ENCODE measurements around the gene SOHLH2.

Gene SOHLH2

DNA sequence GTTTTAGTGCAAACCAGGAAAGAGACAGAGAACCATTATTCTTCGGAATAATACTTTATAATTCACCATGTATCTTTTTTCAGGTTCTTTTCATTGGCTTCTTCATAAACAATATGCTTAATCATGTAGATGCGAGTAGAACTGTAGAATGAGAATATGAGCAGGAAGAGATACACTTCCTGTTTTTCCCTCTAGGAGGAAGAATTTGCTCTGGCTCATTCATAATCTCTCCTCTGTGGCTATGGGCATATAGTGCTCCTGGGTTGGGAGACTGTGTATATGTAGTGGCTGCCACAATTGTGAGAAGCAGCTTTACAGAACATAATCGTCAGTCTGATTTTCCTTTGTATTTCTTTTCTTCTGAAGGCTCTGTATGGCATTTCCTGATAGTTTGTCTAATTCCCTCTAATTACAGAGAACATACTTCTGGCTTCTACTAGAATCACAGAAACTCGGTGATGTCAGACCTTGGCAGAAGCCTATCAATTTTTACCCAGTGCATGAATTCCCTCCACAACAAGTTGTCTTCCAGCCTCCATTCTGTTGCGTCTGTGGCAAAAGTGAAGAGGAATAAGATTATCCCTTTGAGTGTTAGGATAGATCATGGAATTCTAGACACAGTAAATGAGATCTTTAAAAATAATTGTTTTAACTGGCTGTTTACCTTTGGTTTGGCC is 80.3 kb downstream of the SOHLH2 start:
- peaks cover 0 to 11% of the 10 kb centered on the region in 2 donors for H3K27me3 Mint-ChIP-seq
- H3K4me3 Mint-ChIP-seq = no peak overlapping the region
- no peak for DNase-seq
- H3K4me1 Mint-ChIP-seq (ENCODE audit: low read depth in 2 of 2) = no peaks in the 10 kb centered on the region
- no peak overlapping the region for H3K27ac Mint-ChIP-seq
- H3K36me3 Mint-ChIP-seq (ENCODE audit: insufficient read depth) = no peaks in the 10 kb centered on the region
- no peak for ATAC-seq (replicated peaks)
- peaks cover 0 to 2% of the 10 kb centered on the region in 2 donors for H3K9me3 Mint-ChIP-seq

DNA sequence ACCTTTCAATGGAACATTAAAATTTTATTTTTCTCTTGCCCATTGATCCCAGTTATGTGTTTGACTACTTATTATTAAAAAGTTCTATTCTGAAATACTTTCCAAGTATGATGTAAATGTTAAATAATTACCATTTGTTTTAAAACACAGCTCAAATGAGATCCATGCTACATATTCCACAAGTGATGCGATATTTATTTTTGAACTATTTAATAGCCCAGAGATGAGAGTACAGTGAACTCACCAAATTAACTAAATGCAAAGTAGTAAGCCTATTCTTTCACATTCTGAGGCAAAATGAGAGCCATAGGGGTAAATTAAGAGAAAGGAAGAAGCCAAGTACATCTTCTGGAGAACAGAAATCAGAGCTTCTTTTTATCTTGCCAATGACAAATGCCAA is 82.0 kb downstream of the SOHLH2 start:
- no peak overlapping the region for H3K4me3 Mint-ChIP-seq
- H3K36me3 Mint-ChIP-seq (ENCODE audit: insufficient read depth) = no peaks in the 10 kb centered on the region
- peaks cover 0 to 2% of the 10 kb centered on the region in 2 donors for H3K9me3 Mint-ChIP-seq
- H3K27ac Mint-ChIP-seq = no peak overlapping the region
- DNase-seq (no peak), ATAC-seq (replicated peaks) (no peak)
- H3K4me1 Mint-ChIP-seq (ENCODE audit: low read depth in 2 of 2) = no peaks in the 10 kb centered on the region
- peaks cover 0 to 11% of the 10 kb centered on the region in 2 donors for H3K27me3 Mint-ChIP-seq

DNA sequence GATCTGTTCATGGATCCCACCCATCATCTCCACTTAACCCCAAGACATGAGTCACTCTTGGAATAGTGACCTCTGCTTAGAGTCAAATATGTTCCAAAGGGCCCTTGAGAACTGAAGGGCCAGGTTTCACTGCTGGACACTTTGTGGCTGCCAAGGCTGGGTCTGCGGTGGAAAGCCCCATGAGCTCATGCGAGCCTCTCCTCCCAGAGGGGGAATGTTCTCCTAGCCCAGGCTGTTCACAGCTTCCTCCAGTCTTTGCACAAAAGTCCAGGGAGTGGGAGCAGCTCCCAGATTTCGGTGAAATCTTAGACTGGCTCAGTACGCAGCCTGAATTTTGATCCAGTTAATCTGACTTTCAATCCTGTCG is 82.4 kb downstream of the SOHLH2 start:
- H3K9me3 Mint-ChIP-seq = peaks cover 0 to 2% of the 10 kb centered on the region in 2 donors

DNA sequence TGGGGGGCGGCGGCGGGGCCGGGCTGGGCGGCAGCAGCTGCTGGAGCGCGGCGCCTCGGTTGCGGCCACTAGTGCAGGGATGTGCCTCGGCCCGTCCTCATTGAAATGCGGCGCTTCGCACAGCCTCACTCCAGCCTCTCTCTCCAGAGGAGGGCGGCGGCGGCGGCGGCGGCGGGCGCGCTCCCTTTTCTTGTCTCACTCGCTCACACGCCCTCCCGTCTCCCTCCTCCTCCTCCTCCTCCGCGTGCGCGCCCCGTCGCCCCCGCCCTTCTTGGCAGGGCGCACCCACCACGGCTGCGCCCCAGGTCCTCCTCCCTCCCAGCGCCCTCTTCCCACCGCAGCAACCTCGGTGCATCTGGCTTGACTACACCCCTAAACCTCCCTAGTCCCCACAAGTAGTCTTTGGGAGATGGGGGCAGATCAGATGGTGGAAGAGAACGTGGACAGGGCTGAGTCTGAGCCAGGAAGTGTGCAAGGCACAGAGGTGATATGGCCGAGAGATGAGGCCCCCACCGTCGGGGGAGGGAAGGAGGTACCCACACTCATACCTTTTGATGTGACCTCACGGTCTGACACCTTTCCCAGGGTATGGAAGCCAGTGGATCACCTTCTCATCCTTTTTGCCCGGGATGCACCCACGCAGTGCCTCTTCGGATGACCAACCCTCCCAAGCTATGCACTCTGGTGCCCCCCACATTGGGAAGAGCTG is 83.0 kb downstream of the SOHLH2 start, which contains the start of gene DCLK1:
TSS of gene DCLK1 (minus strand) at position 161 of the 709 bp plus-strand sequence.
- H3K9me3 Mint-ChIP-seq = peaks cover 0 to 2% of the 10 kb centered on the region in 2 donors
- H3K4me3 Mint-ChIP-seq = no peak within 1 kb of the TSS
- ATAC-seq (replicated peaks) (no peak), DNase-seq (no peak)
- no peaks in the 10 kb centered on the region for H3K4me1 Mint-ChIP-seq (ENCODE audit: low read depth in 2 of 2)
- H3K36me3 Mint-ChIP-seq (ENCODE audit: insufficient read depth) = no peaks in the 10 kb centered on the region
- no peak within 1 kb of the TSS for H3K27ac Mint-ChIP-seq
- peaks cover 0 to 11% of the 10 kb centered on the region in 2 donors for H3K27me3 Mint-ChIP-seq

More for the DNA sequence above, 82.4 kb downstream of the SOHLH2 start:
- DNase-seq (no peak), ATAC-seq (replicated peaks) (no peak)
- H3K27ac Mint-ChIP-seq = no peak overlapping the region
- peaks cover 0 to 11% of the 10 kb centered on the region in 2 donors for H3K27me3 Mint-ChIP-seq
- no peak overlapping the region for H3K4me3 Mint-ChIP-seq
- no peaks in the 10 kb centered on the region for H3K4me1 Mint-ChIP-seq (ENCODE audit: low read depth in 2 of 2)
- no peaks in the 10 kb centered on the region for H3K36me3 Mint-ChIP-seq (ENCODE audit: insufficient read depth)

DNA sequence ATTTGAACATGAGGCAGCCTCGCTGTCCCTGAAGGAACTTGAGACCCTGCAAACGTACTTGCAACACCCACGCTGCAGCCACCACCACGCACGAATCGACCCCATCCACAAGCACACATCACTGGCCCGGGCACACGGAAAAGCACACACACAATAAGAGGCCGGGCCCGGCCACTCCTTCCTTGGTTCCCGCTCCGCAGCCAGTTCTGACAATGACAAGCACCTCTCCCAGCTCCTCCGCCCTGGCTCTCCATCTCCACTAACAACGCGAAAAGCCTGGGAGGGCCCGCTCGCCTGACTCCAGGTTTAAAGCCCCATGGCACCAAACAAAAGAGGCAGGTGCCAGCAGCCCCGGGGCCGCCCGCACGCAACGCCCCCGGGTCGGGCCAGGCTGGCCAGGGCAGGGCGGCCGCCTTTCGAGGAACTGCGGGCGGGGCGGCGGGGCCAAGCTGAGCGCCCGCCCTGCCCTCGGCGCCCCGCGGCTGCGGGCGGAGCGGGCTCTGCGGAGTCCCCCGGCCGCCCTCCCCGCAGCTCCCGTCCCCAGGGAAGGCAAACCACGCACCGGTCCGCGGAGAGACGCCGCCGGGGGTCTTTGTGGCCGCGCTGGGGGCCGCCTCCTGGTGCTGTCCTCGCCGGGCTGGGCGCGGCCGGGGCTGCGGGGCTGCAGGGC is 83.7 kb downstream of the SOHLH2 start:
- no peak for ATAC-seq (replicated peaks)
- no peak overlapping the region for H3K27ac Mint-ChIP-seq
- no peak overlapping the region for H3K4me3 Mint-ChIP-seq
- H3K27me3 Mint-ChIP-seq = peaks cover 0 to 11% of the 10 kb centered on the region in 2 donors
- peaks cover 0 to 4% of the 10 kb centered on the region in 2 donors for H3K9me3 Mint-ChIP-seq
- DNase-seq = no peak
- no peaks in the 10 kb centered on the region for H3K4me1 Mint-ChIP-seq (ENCODE audit: low read depth in 2 of 2)
- H3K36me3 Mint-ChIP-seq (ENCODE audit: insufficient read depth) = no peaks in the 10 kb centered on the region

DNA sequence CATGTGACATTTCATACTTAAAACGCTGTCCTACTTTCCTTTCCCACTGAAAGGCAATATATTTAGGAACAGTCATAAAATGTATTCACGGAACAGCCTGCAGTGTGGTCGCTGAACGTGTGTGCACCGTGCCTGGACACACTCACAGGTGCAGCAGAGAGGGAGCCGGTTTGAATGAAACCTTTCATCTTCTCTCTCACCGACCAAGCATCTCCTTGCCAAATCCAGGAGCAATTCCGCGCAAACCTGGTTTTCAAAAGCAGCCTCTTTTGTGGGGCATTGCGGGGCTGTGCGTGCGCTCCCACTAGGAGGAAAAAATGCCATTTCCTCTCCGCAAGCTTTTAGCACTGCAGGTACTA is 84.2 kb downstream of the SOHLH2 start:
- DNase-seq = no peak
- H3K9me3 Mint-ChIP-seq = peaks cover 0 to 4% of the 10 kb centered on the region in 2 donors
- no peaks in the 10 kb centered on the region for H3K4me1 Mint-ChIP-seq (ENCODE audit: low read depth in 2 of 2)
- H3K27ac Mint-ChIP-seq = no peak overlapping the region
- no peaks in the 10 kb centered on the region for H3K36me3 Mint-ChIP-seq (ENCODE audit: insufficient read depth)
- H3K27me3 Mint-ChIP-seq = peaks cover 0 to 11% of the 10 kb centered on the region in 2 donors
- ATAC-seq (replicated peaks) = no peak
- no peak overlapping the region for H3K4me3 Mint-ChIP-seq

DNA sequence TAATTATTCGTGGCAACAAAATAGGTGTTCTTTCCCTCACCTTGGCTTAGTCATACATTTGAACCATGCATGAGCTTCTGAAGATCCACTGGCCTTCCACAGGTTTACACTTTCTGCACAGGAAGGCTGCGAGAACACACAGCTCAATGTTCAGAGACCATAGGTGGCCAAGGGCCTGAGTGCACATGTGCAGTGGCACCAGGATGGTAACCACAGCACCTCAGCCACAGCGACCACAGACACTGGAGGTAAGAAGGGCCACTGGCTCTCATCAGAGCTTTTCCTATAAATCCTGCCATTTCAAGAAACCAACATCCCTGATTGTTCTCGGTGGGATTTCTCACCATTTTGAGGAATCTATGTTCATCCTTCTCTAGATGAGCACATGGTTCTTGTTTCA is 84.8 kb downstream of the SOHLH2 start:
- no peak overlapping the region for H3K4me3 Mint-ChIP-seq
- H3K9me3 Mint-ChIP-seq = peaks cover 3 to 5% of the 10 kb centered on the region in 2 donors
- ATAC-seq (replicated peaks) (no peak), DNase-seq (no peak)
- H3K36me3 Mint-ChIP-seq (ENCODE audit: insufficient read depth) = no peaks in the 10 kb centered on the region
- peaks cover 0 to 11% of the 10 kb centered on the region in 2 donors for H3K27me3 Mint-ChIP-seq
- H3K27ac Mint-ChIP-seq = no peak overlapping the region
- no peaks in the 10 kb centered on the region for H3K4me1 Mint-ChIP-seq (ENCODE audit: low read depth in 2 of 2)

DNA sequence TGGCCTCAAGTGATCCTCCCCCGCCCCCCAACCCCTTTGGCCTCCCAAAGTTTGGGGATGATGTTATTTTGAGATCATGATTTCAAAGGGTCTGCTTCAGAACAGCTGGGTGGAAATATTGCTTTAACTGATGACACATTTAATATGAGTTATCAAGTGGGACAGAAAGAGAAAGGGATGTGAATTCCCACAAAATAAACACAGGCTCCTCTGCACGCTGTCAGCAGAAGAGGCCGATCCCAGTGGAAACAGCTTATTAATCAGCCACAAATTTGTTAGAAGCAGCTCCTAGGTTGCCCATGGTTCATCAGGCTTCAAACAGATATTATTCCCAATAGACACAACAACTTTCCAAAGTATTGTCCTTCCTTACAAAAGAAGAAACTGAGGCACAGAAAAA is 87.9 kb downstream of the SOHLH2 start:
- Mint-ChIP-seq H3K4me3 (no peak overlapping the region), H3K9me3 (peaks cover 5 to 9% of the 10 kb centered on the region in 2 donors)
- DNase-seq = no peak

DNA sequence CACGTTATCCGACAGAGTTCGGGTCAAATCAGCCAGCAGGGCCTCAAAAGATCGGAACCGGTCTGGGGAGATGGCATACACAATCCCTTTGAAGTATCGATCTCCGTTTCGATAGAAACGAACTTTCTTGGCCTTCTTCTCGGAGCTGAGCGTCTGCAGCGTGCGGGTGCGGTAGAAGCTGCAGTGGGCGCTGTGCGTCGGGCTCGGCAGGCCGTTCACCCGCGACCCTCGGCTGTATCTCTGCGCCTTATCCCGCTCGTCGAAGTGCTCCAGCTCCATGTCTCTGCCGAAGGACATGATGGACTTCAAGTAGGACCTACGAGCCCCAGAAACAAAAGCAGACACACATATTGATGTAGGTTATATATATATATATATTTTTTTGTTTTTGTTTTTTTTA is 88.5 kb downstream of the SOHLH2 start:
- H3K27me3 Mint-ChIP-seq = peaks cover 0 to 11% of the 10 kb centered on the region in 2 donors
- H3K4me3 Mint-ChIP-seq = no peak overlapping the region
- ATAC-seq (replicated peaks) = no peak
- no peak for DNase-seq
- peaks cover 5 to 9% of the 10 kb centered on the region in 2 donors for H3K9me3 Mint-ChIP-seq
- H3K27ac Mint-ChIP-seq = no peak overlapping the region
- H3K4me1 Mint-ChIP-seq (ENCODE audit: low read depth in 2 of 2) = no peaks in the 10 kb centered on the region
- no peaks in the 10 kb centered on the region for H3K36me3 Mint-ChIP-seq (ENCODE audit: insufficient read depth)

More for the DNA sequence above, 87.9 kb downstream of the SOHLH2 start:
- no peak for ATAC-seq (replicated peaks)
- H3K36me3 Mint-ChIP-seq (ENCODE audit: insufficient read depth) = no peaks in the 10 kb centered on the region
- H3K27me3 Mint-ChIP-seq = peaks cover 0 to 11% of the 10 kb centered on the region in 2 donors
- no peak overlapping the region for H3K27ac Mint-ChIP-seq
- H3K4me1 Mint-ChIP-seq (ENCODE audit: low read depth in 2 of 2) = no peaks in the 10 kb centered on the region

DNA sequence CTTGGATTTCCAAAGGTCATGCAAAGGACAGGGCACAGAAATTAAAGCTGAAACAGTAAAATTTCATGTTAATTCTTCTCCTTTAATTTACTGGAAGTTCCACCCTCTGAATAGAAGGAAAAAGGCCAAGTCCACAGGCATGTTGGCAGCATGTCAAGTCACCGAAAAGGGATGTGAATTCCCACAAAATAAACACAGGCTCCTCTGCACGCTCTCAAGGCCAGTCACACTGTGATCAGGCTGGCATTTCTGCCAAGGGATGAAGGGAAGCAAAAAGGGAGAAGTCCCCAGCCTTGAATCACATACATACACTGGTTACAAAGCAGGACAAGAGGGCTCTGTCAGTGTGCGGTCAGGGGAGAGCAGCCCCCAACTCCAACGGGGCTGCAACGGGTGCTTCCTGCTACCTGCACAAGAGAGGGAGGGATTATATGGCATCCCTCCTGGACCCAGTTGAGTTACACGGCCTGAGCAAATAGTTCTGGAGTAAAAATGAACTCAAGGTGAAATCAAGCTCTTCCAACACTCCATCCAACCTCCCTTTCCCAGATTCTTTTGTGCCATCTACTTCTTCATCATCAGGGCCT is 90.0 kb downstream of the SOHLH2 start:
- ATAC-seq (replicated peaks) = no peak

More for the DNA sequence above, 90.0 kb downstream of the SOHLH2 start:
- no peaks in the 10 kb centered on the region for H3K27me3 Mint-ChIP-seq
- no peaks in the 10 kb centered on the region for H3K36me3 Mint-ChIP-seq (ENCODE audit: insufficient read depth)
- peaks cover 4 to 9% of the 10 kb centered on the region in 2 donors for H3K9me3 Mint-ChIP-seq
- no peaks in the 10 kb centered on the region for H3K4me1 Mint-ChIP-seq (ENCODE audit: low read depth in 2 of 2)
- H3K4me3 Mint-ChIP-seq = no peak overlapping the region
- no peak for DNase-seq
- no peak overlapping the region for H3K27ac Mint-ChIP-seq
